ENCODE measurements around the gene GTPBP6.

Gene GTPBP6

DNA sequence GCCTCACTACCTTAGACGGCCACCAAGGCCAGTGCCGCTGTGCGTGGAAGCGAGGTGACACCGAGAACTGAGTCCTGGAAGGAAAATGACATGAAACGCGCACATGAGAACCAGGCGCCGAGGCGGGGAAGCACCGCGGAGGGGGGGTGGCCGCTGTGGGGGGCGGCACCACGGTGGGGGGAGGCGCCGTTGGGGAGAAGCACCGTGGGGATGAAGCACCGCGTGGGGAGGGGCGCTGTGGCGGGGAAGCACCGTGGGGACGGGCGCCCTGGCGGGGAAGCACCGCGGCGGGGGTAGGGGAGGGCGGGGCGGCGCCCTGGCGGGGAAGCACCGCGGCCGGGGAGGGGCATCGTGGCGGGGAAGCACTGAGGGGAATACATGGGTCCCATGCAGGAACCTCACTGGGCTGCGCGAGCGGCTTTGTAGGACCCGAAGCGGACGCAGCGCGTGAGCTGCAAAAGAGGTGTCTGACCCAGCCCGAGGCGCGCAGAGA is 40.1 kb upstream of the GTPBP6 start:
- Histone ChIP-seq H2AK5ac (ENCODE audit: low read length) (no peak overlapping the region), H2AFZ (ENCODE audit: insufficient read depth, low read length, poor library complexity) (no peak overlapping the region), H4K8ac (ENCODE audit: low read depth, low read length) (no peak overlapping the region), H3K9ac (ENCODE audit: low read length) (no peak overlapping the region), H3K14ac (ENCODE audit: low read length) (no peak overlapping the region), H3K27me3 (ENCODE audit: insufficient read depth, low read length) (no peaks in the 10 kb centered on the region), H4K91ac (ENCODE audit: low read depth, low read length) (no peak overlapping the region), H3K27ac (ENCODE audit: low read depth, low read length) (no peak overlapping the region), H3K18ac (ENCODE audit: low read length) (no peak overlapping the region), H3K36me3 (ENCODE audit: control insufficient read depth in 1 of 2, insufficient read depth in 2 of 2, low read length in 2 of 2) (peaks cover 18 to 20% of the 10 kb centered on the region in 2 experiments), H2BK120ac (ENCODE audit: insufficient read depth, low read length, poor library complexity) (no peak overlapping the region), H3K79me1 (ENCODE audit: low read length) (no peaks in the 10 kb centered on the region), H3K79me2 (ENCODE audit: control insufficient read depth, insufficient read depth, low read length, poor library complexity) (no peaks in the 10 kb centered on the region), H2BK5ac (ENCODE audit: low read depth, low read length, poor library complexity) (no peak overlapping the region), H3K4ac (ENCODE audit: low read depth, low read length) (no peak overlapping the region), H3K23ac (ENCODE audit: low read length) (no peak overlapping the region), H3K4me1 (ENCODE audit: control insufficient read depth in 1 of 2, insufficient read depth in 2 of 2, low read length in 2 of 2) (no peaks in the 10 kb centered on the region), H4K12ac (ENCODE audit: low read depth, low read length) (no peak overlapping the region), H3K4me3 (ENCODE audit: low read depth, low read length) (no peak overlapping the region), H2BK12ac (ENCODE audit: low read length) (no peak overlapping the region), H3K9me3 (ENCODE audit: insufficient read depth, low read depth, low read length) (peaks cover 13% of the 10 kb centered on the region), H3K4me2 (ENCODE audit: low read length) (no peak overlapping the region)
- DNase-seq = no peak
- no CpG with 5 or more reads among the region's 49 CpGs for WGBS (ENCODE audit: extremely low coverage, insufficient coverage, insufficient read length)

DNA sequence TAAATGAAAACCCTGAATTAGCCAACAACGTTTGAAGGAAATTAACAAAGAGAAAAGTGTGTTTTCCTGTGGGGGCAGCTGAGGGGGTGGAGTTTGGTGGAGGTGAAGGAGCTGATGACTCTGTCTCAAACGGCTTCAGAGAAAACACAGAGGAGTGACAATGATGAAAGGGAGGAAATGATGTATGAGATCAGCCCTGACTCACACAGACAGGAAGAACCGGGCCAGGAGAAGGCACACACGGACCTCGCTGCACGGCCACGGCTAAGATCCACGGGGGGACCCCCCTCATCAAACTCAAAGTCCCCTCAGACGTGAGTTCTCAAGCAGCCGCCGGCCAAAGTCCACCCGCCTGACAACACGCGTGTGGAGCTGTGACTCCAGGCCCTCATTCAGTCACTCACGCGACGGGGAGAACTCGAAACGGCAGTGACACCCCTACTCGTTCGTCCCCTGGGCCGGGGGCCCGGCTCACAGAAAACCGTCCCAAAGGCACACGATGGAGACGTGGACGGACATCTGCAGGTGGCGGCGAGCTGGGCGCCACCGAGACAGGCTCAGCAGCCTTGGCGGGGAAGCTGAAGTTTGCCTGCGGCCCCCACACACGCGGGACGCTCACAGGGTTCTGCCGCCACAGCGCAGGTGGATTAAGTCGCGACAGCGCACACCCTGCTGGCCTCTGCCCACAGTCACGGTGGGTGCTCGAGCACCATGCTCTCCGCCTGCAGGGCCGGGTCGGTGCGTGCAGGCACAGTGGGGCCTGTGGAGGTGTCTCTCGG is 39.3 kb upstream of the GTPBP6 start:
- no peak for DNase-seq
- no peak overlapping the region for H3K4ac ChIP-seq (ENCODE audit: low read depth, low read length)
- no peak overlapping the region for H3K14ac ChIP-seq (ENCODE audit: low read length)
- no peaks in the 10 kb centered on the region for H3K27me3 ChIP-seq (ENCODE audit: insufficient read depth, low read length)
- H3K79me2 ChIP-seq (ENCODE audit: control insufficient read depth, insufficient read depth, low read length, poor library complexity) = no peaks in the 10 kb centered on the region
- H2BK120ac ChIP-seq (ENCODE audit: insufficient read depth, low read length, poor library complexity) = no peak overlapping the region
- no CpG with 5 or more reads among the region's 48 CpGs for WGBS (ENCODE audit: extremely low coverage, insufficient coverage, insufficient read length)
- no peak overlapping the region for H2AFZ ChIP-seq (ENCODE audit: insufficient read depth, low read length, poor library complexity)
- H4K12ac ChIP-seq (ENCODE audit: low read depth, low read length) = no peak overlapping the region
- peak overlapping the region; percentile 50 for H4K8ac ChIP-seq (ENCODE audit: low read depth, low read length)
- H3K4me1 ChIP-seq (ENCODE audit: control insufficient read depth in 1 of 2, insufficient read depth in 2 of 2, low read length in 2 of 2) = no peaks in the 10 kb centered on the region
- no peak overlapping the region for H3K27ac ChIP-seq (ENCODE audit: low read depth, low read length)
- H3K4me2 ChIP-seq (ENCODE audit: low read length) = no peak overlapping the region
- peaks cover 11% of the 10 kb centered on the region for H3K9me3 ChIP-seq (ENCODE audit: insufficient read depth, low read depth, low read length)
- no peak overlapping the region for H3K4me3 ChIP-seq (ENCODE audit: low read depth, low read length)
- H3K79me1 ChIP-seq (ENCODE audit: low read length) = no peaks in the 10 kb centered on the region
- H2BK12ac ChIP-seq (ENCODE audit: low read length) = no peak overlapping the region
- H2BK5ac ChIP-seq (ENCODE audit: low read depth, low read length, poor library complexity) = no peak overlapping the region
- no peak overlapping the region for H2AK5ac ChIP-seq (ENCODE audit: low read length)
- peak overlapping the region; percentile 1 for H4K91ac ChIP-seq (ENCODE audit: low read depth, low read length)
- H3K23ac ChIP-seq (ENCODE audit: low read length) = no peak overlapping the region
- no peak overlapping the region for H3K9ac ChIP-seq (ENCODE audit: low read length)
- H3K18ac ChIP-seq (ENCODE audit: low read length) = no peak overlapping the region
- H3K36me3 ChIP-seq (ENCODE audit: control insufficient read depth in 1 of 2, insufficient read depth in 2 of 2, low read length in 2 of 2) = peaks cover 18% of the 10 kb centered on the region in 2 experiments

DNA sequence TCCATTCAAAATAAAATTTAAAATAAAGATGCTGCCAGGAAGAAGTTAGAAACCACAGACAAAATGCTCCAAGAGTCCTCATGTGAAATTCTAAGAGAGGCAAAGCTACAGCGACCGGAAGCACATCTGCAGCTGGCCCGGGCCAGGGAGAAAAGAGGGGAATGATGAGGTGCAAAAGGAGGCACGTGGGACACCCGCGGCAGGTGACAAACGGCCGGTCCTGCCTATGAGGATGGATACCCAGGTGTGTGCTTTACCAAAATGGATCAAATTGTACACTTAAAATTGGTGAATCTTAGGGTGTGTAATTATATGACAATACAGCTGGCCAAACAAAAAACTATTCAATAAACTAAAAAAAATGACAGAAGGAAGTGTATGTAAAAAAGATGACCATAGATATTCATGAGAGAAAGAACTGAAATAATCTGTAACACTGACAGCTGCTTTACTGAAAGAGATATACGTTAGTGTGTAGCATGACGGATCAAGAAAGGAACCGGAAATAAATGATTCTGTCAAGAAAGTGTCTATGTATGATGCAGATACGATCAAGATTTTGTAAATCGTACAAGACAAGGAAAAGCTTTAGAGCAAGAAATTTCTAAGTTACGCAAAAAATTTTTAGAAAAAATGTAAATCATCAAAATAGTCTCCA is 38.6 kb upstream of the GTPBP6 start:
- H3K4me3 ChIP-seq (ENCODE audit: low read depth, low read length) = no peak overlapping the region

DNA sequence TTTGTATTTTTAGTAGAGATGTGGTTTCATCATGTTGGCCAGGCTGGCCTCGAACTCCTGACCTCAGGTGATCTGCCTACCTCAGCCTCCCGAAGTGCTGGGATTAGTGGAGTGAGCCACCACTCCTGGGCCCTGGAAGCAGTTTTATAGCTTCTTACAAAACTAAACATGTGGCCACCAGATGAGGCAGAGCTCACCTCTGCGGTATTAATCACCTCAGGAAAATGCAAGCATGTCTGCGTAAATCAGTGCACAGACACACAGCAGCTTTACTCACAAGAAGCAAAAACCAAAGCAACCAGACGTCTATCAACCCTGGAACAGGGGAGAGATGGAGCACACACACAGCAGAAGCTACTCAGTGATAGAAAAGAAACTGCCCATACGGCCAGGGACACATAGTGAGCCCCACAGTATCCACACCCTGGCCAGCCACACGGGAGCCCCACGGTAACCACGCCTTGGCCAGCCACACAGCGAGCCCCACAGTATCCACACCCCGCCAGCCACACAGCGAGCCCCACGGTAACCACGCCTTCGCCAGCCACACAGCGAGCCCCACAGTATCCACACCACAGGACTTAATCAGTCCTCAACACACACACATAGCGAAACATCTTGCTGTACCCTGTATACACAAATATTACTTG is 37.9 kb upstream of the GTPBP6 start:
- Histone ChIP-seq H3K4ac (ENCODE audit: low read depth, low read length) (no peak overlapping the region), H4K91ac (ENCODE audit: low read depth, low read length) (no peak overlapping the region), H3K14ac (ENCODE audit: low read length) (peak overlapping the region; percentile 20), H4K12ac (ENCODE audit: low read depth, low read length) (no peak overlapping the region), H3K4me2 (ENCODE audit: low read length) (no peak overlapping the region), H3K18ac (ENCODE audit: low read length) (no peak overlapping the region), H3K4me1 (ENCODE audit: control insufficient read depth in 1 of 2, insufficient read depth in 2 of 2, low read length in 2 of 2) (no peaks in the 10 kb centered on the region), H3K79me1 (ENCODE audit: low read length) (no peaks in the 10 kb centered on the region), H3K4me3 (ENCODE audit: low read depth, low read length) (no peak overlapping the region), H3K9me3 (ENCODE audit: insufficient read depth, low read depth, low read length) (peaks cover 9% of the 10 kb centered on the region), H4K8ac (ENCODE audit: low read depth, low read length) (no peak overlapping the region), H3K79me2 (ENCODE audit: control insufficient read depth, insufficient read depth, low read length, poor library complexity) (no peaks in the 10 kb centered on the region), H2BK12ac (ENCODE audit: low read length) (no peak overlapping the region), H3K9ac (ENCODE audit: low read length) (no peak overlapping the region), H2AK5ac (ENCODE audit: low read length) (peak overlapping the region; percentile 36), H3K36me3 (ENCODE audit: control insufficient read depth in 1 of 2, insufficient read depth in 2 of 2, low read length in 2 of 2) (peaks cover 23 to 25% of the 10 kb centered on the region in 2 experiments), H2BK120ac (ENCODE audit: insufficient read depth, low read length, poor library complexity) (no peak overlapping the region), H3K23ac (ENCODE audit: low read length) (no peak overlapping the region), H3K27ac (ENCODE audit: low read depth, low read length) (no peak overlapping the region), H2AFZ (ENCODE audit: insufficient read depth, low read length, poor library complexity) (no peak overlapping the region), H3K27me3 (ENCODE audit: insufficient read depth, low read length) (no peaks in the 10 kb centered on the region), H2BK5ac (ENCODE audit: low read depth, low read length, poor library complexity) (no peak overlapping the region)
- no CpG with 5 or more reads among the region's 17 CpGs for WGBS (ENCODE audit: extremely low coverage, insufficient coverage, insufficient read length)
- no peak for DNase-seq

More for the DNA sequence above, 38.6 kb upstream of the GTPBP6 start:
- Histone ChIP-seq H2BK12ac (ENCODE audit: low read length) (no peak overlapping the region), H2AFZ (ENCODE audit: insufficient read depth, low read length, poor library complexity) (no peak overlapping the region), H2BK5ac (ENCODE audit: low read depth, low read length, poor library complexity) (no peak overlapping the region), H3K18ac (ENCODE audit: low read length) (no peak overlapping the region), H3K36me3 (ENCODE audit: control insufficient read depth in 1 of 2, insufficient read depth in 2 of 2, low read length in 2 of 2) (peaks cover 24 to 25% of the 10 kb centered on the region in 2 experiments), H3K23ac (ENCODE audit: low read length) (no peak overlapping the region), H3K9ac (ENCODE audit: low read length) (no peak overlapping the region), H4K91ac (ENCODE audit: low read depth, low read length) (no peak overlapping the region), H3K4ac (ENCODE audit: low read depth, low read length) (no peak overlapping the region), H3K79me1 (ENCODE audit: low read length) (no peaks in the 10 kb centered on the region), H3K27ac (ENCODE audit: low read depth, low read length) (no peak overlapping the region), H3K4me2 (ENCODE audit: low read length) (no peak overlapping the region), H3K14ac (ENCODE audit: low read length) (no peak overlapping the region), H2BK120ac (ENCODE audit: insufficient read depth, low read length, poor library complexity) (no peak overlapping the region), H3K4me1 (ENCODE audit: control insufficient read depth in 1 of 2, insufficient read depth in 2 of 2, low read length in 2 of 2) (no peaks in the 10 kb centered on the region), H4K8ac (ENCODE audit: low read depth, low read length) (no peak overlapping the region), H3K9me3 (ENCODE audit: insufficient read depth, low read depth, low read length) (peaks cover 9% of the 10 kb centered on the region), H3K79me2 (ENCODE audit: control insufficient read depth, insufficient read depth, low read length, poor library complexity) (no peaks in the 10 kb centered on the region), H3K27me3 (ENCODE audit: insufficient read depth, low read length) (no peaks in the 10 kb centered on the region), H4K12ac (ENCODE audit: low read depth, low read length) (no peak overlapping the region), H2AK5ac (ENCODE audit: low read length) (no peak overlapping the region)
- no peak for DNase-seq
- no CpG with 5 or more reads among the region's 14 CpGs for WGBS (ENCODE audit: extremely low coverage, insufficient coverage, insufficient read length)
